HG02623 (cell line): Measurements from ENCODE around the gene REV1.
A peak's percentile ranks its signal among the peaks of the same experiment; 100 is the strongest.
"Not testable (repeated sequence)": the region's sequence is repeated elsewhere in the genome, so short reads cannot be mapped to it uniquely, and the experiment has no call there.

Experiments
- ATAC-seq: cut with Tn5 transposase; IDR thresholded peaks from one replicate; pipeline ENCODE4 v1.9.1; 2021; ENCODE audit warnings: moderate library complexity; ENCODE audit not compliant: unreplicated experiment

REV1 gene

DNA sequence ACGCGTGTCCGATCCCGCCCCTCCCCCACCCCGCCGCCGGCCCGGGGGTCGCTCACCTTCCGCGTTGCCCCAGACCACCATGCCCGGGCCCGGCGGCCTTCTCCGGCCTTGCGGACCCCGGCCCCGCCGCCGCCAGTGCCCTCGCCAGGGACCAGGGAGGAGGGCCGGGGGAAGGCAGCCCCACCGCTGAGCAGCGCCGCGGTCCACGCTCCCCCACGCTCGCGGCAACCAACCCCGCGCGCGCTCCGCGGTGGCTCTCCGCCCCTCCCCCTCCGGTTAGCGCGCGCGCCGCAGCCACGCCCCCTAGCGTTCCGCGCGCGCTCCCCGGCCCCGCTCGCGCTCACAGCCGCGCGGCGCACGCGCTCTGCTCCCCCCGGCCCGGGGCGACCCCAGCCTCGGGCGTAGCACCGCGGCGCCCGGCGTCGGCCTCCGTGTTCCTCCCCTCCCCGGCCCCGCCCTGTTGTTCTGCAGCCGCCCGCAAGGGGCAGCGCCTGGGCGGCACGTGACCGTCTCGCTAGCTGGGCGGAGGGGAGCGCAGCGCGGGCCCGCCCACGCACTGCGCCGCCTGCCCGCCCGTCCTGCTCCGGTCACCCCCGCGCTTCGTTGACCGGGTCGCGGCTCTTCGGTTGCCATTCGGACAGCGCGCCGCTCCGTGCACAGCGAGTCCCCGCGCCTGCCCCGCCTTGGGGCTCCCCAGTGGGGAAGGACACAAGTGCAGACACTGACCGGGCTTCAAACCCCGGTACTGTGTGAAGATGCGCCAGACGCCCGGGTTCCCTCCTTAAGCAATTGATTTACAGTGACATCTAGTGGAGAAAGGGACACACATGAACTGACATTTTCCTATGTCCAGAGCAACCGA lies at the start of gene REV1:
Gene REV1, minus strand, starts transcription at position 257 of the 862 bp plus-strand sequence. CDS start 25,042 bp downstream, outside the sequence.
- ATAC-seq: peak; percentile 71

- no peak for ATAC-seq
Observed at GRCh38 chr2:99537910-99538485, 48.2 kb upstream of the REV1 start.

DNA sequence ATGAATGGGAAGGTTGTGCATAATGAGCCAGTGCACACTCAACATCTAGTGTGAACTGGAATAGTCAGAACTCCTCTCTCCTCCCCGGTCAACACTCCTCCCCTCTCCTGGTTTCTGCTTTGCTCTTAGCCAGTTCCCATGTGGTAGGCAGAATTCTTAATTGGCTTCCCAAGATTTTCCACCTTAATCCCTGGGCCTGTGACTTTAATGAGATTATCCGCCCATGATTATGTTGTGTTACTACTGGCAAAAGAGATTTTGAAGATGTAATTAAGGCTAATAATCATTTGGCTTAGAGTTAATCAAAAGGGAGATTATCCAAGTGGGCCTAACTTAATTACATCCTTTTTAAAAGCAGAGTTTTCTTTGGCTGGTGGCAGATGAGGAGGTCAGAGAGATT lies 34.2 kb upstream of the REV1 start:
- no peak for ATAC-seq

GRCh38 chr2:99522157-99522556 lies 32.3 kb upstream of the REV1 start:
- no peak for ATAC-seq

DNA sequence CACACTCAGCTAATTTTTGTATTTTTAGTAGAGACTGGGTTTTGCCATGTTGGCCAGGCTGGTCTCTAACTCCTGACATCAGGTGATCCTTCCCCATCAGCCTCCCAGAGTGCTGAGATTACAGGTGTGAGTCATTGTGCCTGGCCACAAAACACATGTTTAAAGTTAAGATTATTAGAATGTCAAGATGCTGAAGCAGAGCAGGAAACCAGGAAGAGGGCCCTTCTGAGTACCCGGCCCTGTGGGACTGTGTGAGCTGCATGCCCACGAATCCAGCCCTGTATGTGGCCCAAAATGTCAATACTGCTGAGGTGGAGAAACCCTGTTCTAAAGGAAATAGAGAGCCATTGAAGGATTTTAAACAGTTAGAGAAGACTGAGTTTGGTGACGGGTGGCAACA lies 31.0 kb upstream of the REV1 start:
- ATAC-seq: no peak

GRCh38 chr2:99520195-99520594 lies 30.4 kb upstream of the REV1 start:
- no peak for ATAC-seq

GRCh38 chr2:99514357-99514756 lies 24.5 kb upstream of the REV1 start:
- no peak for ATAC-seq

- no peak for ATAC-seq
Observed at GRCh38 chr2:99512181-99512591, 22.4 kb upstream of the REV1 start.

DNA sequence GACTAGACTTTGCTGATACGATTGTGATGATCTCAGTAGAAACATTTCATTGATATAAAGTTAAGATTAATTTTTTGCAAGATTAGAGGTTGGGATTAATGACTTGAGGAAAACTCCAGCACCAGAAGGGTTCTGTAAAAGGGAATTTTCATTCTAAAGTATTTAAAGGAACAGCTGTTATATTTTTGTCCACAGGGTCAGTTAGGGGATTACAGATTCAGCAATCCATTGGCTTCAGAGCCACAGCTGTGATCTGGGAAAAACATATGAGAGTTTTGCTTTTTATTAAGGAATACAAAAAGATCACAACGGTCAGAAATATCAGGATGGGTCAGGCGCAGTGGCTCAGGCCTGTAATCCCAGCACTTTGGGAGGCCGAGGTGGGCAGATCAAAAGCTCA lies 19.6 kb upstream of the REV1 start:
- no peak for ATAC-seq

GRCh38 chr2:99507937-99508818 lies 18.4 kb upstream of the REV1 start:
- ATAC-seq: no peak

GRCh38 chr2:99504844-99505584 lies 15.2 kb upstream of the REV1 start:
- ATAC-seq: no peak

DNA sequence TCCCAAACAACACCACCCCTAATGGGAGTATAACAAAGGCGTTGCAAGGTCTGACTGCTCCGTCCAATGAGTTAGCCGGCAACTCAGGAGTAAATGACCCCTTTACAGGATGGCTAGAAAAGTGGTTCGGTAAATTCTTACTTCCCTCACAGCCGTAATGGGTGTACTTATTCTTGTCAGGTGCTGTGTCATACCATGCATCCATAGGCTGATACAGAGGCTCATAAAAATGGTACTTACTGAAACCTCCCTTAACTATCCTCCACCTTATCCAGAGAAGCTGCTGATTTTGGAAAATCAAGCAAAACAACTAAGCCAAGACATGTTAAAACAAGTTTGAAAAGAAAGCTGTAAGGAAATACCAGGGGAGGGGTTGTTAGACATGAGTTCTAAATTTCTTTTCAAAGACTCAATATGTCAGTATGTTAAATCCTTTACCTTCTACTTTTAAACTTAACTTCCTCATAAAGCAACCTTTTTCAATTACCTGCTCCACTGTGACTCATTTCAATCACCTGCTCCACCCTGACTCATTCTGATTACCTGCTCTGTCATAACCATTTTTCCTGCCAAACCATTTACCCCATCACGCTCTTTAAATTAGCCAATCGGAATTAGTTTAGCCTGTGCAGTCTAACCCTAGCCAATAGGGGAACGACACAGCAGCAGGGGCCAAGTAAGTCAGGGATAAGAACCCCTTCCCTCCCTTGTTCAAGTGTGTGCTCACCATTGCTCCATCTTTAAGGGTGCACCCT lies 14.0 kb upstream of the REV1 start:
- ATAC-seq: not testable (repeated sequence)

DNA sequence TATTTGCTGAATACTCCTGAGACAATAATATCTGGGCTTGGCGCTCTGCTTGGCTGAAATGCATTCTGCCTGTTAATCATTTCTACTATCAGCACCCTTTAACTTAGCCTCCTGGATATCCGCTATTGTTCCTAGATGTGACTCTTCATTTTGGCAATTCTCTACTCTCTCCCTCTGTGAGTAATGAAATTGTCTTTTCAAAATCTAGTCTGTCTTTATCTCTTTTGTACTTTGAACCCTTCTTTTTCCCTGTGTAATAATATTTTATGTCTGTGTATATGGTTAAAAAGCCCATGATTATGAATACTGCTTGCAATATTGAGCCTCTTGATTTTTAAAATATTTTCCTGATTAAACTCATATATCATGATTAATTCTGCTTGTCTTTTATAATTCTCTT lies 6.2 kb upstream of the REV1 start:
- no peak for ATAC-seq

GRCh38 chr2:99495115-99495860 lies 5.5 kb upstream of the REV1 start:
- ATAC-seq: no peak

- ATAC-seq: no peak
Observed at GRCh38 chr2:99492721-99493120, 2.9 kb upstream of the REV1 start.

DNA sequence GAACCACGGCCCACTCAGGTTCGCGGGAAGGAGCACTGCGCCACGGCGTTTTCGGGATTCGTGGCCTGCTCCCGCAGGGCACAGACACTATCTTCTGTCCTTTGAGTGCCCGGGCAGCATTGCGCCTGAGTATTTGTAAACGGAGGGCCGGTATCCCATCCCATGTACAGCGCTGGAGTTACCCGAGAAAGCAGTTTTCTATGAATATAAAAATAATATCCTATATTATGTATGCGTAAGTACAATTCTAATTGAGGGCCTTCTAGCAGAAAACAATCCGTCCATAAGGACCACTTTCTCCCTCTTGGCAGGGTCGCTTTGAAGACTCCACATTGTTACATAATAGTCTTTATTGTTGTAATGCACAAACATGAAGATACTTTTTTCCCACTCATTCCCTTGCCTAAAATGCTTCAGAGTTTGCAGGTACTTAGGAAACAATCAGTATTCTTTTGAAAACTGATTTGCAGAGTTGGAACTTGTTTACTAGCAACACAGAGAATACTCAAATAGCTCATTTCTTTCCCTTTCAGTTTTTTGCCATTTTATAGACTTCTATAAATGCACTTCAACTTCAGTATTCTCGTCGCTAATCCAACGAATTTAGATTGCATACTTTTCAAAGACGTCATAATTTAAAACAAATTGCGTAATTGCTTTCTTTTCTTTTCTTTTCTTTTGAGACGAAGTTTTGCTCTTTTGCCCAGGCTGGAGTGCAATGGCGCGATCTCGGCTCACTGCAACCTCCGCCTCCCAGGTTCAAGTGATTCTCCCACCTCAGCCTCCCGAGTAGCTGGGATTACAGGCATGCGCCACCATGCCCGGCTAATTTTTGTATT lies 1.0 kb upstream of the REV1 start:
- no peak for ATAC-seq

DNA sequence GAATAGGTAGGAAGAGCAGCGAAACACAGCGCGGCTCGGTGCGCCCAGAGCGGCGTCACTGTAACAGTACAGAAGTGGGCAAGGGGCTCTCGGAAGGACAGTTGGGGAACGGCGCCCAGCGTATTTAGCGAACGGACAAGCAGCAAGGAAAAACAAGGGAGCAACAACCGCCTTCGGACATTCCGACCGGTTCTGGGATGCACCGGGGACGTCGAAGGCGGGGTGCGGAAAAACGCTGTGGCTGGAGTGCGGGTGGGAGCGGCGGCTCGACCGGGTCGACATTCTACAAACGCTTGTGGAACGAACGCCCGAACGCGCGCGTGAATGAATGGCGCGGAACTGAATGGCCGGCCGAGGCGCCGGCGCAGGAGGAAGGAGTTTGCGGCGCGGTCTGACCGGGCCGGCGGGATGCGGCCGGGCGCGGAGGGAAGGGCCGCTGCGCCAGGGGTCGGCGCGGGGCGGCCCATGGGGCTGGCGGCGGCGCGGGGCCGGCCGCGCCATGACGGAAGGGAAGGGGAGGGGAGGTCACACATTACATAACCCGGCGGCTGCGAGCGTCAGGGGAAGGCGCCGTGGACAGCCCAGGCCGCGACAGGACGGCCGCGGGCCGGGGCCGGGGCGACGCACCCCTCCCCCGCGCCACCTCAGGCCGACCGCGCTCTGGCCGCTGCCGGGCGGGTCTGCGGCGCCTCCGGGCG lies 605 bp downstream of the REV1 start:
- ATAC-seq: peak; percentile 26

DNA sequence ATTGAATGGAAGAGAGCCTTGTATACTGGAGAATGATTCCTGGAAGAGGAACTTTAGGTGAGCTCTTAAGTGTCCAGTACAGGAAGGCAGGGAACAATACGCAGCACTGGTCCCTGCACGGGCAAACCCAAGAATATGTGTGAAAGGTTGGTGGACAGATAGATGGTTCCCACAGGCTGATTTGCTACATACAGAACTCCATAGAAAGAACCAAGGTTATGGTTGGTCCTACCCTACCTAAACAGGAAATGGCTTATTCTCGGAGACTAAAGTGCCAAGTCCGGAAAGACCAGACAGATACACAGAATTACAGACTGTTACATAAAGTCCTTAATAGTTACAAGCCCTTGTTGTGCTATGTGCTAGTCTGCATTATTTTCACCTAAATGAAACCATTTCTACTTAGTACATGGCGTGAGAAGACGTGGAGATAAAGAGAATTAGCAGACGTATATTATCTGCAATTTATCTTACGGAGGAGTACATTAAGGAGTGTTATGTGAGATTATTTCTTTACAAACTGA lies 1.2 kb downstream of the REV1 start:
- no peak for ATAC-seq
